HG03196 (cell line): ENCODE data around the gene ITPR2.

Experiments
- ATAC-seq: cut with Tn5 transposase; IDR thresholded peaks from one replicate; pipeline ENCODE4 v1.9.1; 2021; ENCODE audit not compliant: unreplicated experiment

The ITPR2 gene

GRCh38 chr12:26599096-26599695 is 233.8 kb downstream of the ITPR2 start:
- no peak for ATAC-seq

- no peak for ATAC-seq
These were observed 237.2 kb downstream of the ITPR2 start for GRCh38 chr12:26595806-26596205.

- no peak for ATAC-seq
These were observed 252.4 kb downstream of the ITPR2 start for GRCh38 chr12:26580619-26581018.

GRCh38 chr12:26576266-26576665 is 256.7 kb downstream of the ITPR2 start:
- ATAC-seq: no peak

DNA sequence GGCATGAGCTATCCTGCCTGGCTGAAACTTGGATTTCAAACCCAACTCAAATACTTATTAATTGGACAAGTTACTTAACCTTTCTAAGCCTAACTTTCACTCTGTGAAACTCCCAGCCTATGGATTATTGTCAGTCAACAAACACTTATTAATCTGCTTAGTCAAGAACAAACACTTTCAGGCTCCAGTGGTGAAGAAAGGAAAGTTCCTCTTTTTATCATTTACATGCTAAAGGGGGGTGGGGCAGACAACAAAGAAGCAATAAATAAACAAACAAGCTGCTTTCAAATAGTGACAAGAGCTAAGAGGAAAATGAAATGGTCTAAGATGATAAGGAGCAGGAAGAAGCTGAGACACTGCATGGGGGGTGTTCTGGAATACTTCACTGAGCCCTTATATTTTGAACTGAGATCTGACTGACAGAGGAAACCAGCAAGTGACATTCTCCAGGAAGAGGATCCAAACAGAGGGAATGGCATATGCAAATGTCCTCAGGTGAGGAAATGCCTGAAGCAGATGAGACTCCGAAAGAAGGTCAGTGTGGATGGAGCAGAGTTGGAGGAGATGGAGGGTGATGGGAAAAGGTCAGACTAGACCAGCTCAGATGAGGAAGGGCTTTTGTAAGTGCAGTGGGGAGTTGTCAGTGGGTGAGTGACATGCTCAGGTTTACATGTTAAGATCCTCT is 259.6 kb downstream of the ITPR2 start:
- ATAC-seq: no peak

GRCh38 chr12:26572137-26572536 is 260.9 kb downstream of the ITPR2 start:
- no peak for ATAC-seq

GRCh38 chr12:26571560-26571959 is 261.4 kb downstream of the ITPR2 start:
- no peak for ATAC-seq

DNA sequence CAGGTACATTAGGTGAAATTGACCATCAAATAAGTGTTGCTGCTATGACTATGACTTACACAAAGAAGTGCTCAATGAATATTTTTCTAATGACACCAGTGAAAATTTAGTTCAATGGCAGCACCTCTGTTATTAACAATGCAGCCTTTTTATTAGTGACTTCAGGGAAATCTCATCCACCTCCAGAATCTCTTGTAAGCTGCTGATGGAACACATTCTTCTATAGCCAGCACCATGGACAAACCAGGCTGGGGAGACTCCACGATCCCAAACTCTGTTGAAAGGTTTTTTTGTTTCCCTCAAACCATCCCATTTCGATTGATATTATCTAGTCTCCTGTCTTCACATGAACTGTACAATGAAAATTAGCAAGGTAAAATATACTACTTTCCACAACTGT is 265.9 kb downstream of the ITPR2 start:
- no peak for ATAC-seq

DNA sequence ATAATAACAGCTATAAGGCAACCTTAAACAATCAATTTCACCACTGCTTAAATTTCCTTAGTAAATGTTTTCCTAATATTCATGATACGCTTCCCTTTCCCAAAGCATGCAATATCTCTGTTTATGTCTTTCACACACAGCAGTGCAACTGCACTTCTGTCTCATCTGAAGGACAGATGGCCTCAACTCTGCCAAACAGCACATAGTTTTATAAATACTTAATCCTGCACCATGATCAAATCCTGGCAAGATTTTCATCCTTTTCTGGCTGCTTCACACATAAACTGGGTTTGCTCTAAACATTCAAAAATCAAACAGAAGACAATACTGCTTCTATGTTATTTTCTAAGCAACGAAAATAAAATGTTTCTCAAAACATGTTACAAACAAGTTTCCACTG is 266.3 kb downstream of the ITPR2 start:
- ATAC-seq: no peak

DNA sequence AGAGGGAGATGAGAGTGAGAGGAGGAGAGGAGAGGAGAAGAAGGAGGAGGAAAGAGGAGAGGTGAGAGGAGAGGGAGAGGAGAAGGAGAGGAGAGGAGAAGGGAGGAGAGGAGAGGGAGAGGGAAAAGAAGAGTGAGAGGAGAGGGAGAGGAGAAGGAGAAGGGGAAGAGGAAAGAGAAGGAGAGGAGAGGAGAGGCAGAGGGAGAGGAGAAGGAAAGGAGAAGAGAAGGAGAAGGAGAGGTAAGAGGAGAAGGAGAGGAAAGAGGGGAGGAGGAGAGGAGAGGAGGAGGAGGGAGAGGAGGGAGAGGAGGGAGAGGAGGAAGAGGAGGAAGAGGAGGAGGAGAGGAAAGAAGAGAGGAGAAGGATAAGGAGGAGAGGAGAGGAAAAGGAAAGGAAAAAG is 266.8 kb downstream of the ITPR2 start:
- ATAC-seq: no peak

- ATAC-seq: no peak
These were observed 268.6 kb downstream of the ITPR2 start for GRCh38 chr12:26564391-26564790.

- no peak for ATAC-seq
These were observed 269.4 kb downstream of the ITPR2 start for GRCh38 chr12:26563552-26563951.

DNA sequence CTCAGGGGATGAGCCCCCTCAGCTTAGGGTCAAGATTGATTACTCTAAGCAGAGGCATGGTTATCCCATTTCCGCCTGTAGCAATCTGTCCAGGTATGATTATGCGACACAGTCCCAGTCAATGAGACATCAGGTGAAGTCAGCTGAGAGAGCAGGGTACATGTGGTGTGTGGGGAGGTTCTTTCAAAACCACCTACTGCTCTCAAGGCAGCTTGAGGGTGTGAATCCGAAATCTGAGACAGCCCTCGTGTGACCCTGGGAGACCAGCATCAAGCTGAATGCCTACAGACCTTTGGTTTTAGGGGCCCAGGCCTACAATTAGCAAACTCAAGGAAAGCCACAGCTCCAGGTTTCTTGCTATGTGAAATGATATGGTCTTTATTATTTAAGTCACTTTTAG is 275.7 kb downstream of the ITPR2 start:
- no peak for ATAC-seq

- ATAC-seq: no peak
These were observed 276.1 kb downstream of the ITPR2 start for GRCh38 chr12:26556916-26557315.

DNA sequence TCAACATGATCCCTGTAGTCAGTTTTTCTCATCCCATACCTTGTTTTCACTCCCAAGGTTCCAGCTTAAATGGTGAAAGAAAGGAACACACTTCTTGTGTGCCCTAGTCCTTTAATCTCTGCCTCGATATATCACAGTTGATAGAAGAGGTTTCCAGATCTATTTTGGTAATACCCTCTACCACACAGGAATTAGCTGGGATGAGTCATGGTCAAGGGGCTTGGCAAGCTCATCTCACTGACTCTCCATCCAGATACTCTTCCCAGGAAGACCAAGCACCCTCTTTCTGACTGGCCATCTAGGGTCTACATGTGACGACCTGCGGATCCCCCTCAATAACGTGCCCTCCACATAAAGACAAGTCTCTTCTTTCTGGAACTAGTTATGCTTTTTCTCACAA is 277.9 kb downstream of the ITPR2 start:
- no peak for ATAC-seq

DNA sequence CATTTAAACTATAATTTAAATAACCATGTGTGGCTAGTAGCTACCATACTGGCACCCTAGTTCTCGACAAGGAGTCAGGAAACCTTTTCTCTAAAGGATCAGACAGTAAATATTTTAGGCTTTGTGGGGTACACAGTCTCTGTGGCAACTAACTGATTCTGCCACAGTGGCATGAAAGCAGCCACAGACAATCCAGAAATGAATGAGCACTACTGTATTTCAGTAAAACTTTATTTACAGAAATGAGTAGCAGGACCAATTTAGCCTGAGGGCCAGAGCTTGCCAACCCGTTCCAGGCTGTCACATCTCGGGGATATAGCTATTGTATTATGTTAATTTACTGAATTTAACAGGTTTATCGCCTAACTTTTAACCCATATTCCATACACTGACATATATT is 278.7 kb downstream of the ITPR2 start:
- ATAC-seq: no peak

DNA sequence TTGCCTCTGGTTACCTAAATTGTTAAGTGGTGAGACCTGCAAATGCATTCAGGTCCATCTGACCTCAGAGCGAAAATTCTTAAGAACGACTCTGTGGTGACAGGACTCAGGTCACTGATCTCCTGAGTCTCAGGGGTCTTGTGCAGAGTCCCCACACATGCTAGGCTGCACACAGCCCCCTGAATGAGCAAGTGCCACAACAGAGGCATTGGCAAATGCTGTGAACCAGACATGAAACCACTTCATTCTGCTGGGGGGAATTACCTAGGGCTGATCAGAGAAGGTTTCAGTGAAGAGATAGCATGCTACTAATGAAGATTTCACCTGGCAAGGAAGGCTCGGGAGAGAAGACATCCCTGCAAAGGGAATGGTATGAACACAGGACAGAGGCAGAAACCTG is 281.6 kb downstream of the ITPR2 start:
- no peak for ATAC-seq

GRCh38 chr12:26548227-26548626 is 284.8 kb downstream of the ITPR2 start:
- no peak for ATAC-seq

DNA sequence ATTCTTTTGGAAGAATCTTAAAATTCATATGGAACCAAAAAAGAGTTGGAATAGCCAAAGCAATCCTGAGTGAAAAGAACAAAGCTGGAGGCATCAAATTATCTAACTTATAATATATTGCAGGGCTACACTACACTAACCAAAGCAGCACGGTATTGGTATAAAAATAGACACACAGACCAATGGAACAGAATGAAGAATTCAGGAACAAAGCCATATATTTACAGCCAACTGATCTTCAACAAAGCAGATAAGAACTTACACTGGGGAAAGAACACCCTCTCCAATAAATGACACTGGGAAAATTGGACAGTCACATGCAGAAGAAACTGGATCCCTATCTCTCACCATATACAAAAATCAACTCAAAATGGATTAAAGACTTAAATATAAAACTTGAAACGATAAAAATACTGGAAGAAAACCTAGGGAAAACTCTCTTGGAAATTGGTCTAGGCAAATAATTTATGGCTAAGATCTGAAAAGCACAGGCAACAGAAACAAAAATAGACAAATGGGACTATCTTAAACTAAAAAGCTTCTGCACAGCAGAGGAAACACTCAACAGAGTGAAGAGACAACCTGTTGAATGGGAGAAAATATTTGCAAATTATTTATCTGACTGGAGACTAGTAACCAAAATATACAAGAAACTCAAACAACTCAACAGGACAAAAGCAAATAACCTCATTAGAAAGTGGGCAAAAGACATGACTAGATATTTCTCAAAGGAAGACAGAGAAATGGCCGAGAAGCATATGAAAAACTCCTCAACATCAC is 286.3 kb downstream of the ITPR2 start:
- ATAC-seq: no peak

DNA sequence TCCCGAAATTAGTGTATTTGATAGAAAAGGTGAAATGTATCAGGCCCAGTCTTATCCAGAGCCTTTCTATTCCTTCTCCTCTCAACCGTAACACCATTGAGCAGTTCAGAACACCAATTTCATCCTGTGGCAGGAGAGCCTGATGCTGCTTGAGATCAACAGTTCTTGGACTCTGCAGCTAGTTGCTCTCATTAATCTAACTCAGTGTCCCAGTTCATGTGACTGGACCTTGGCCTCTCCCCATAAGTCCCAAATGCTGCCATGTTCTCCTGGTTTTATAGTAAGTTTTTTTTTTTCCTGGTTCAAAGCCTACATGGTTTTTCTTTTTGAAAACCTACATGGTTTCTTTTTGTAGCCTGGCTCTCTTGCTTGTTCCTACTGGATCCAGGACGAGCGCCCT is 293.9 kb downstream of the ITPR2 start:
- ATAC-seq: no peak

DNA sequence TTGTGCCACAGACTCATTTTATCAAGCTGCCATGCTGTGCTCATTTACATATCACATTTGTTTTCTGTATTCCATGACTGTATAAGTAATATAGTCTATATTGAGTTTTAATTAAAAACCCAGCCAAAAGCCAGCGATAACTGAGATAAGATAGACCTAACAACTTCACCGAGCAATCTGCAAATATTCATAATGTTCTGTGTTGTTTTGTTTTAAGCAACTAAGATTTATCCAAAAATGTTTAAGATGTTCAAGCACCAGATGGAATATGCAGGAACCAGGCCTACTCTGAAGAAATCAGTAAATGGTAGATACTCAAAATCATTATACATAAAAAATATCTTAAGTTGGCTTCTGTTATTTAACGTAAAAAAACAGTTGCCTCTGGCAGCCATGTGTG is 295.3 kb downstream of the ITPR2 start:
- no peak for ATAC-seq

- no peak for ATAC-seq
These were observed 295.9 kb downstream of the ITPR2 start for GRCh38 chr12:26537126-26537525.
